A549 (cell line): ENCODE measurements around the gene VPS13D. TPM values are rescaled to one million over a fixed set of nuclear protein-coding genes. Genes with fewer than 3 reads are reported as not detected.

ENCODE experiments used
- ATAC-seq, 2 experiments: fragments of 200-7000 bp in 1 of 2; fragments of >200 bp in 1 of 2; cut with Nextera tagmentation in 1 of 2; cut with Tn5 transposase in 1 of 2; 3 replicates each; pipeline versions ENCODE4 v1.8.0 to v1.9.1; 2018 to 2020; ENCODE audit warnings: mild to moderate bottlenecking in 1 of 2, moderate library complexity in 1 of 2
- CTCF ChIA-PET: fragments of 300-600 bp; sonication (Branson Sonifier 250); formaldehyde crosslinking; extraction: SDS; loops from one replicate; lab custom pipeline; 2021; ENCODE audit warnings: antibody characterized with exemption, inconsistent platforms; lab: Yijun Ruan, JAX
- POLR2A ChIA-PET: fragments of 350-600 bp; formaldehyde crosslinking; extraction: SDS; loops from one replicate; lab custom pipeline; 2021; ENCODE audit warnings: antibody characterized with exemption, inconsistent platforms; lab: Yijun Ruan, JAX
- DNase-seq, 2 experiments: peaks; one replicate each; pipeline versions ENCODE4 v3.0.0 to v3.0.0-alpha.2; 2011 to 2016; ENCODE audit warnings: low read depth in 1 of 2, low spot score in 1 of 2
- FAIRE-seq: peaks from 2 replicates; lab custom pipeline; 2011; peaks lifted over from hg19 to GRCh38; lab: Jason Lieb, UNC
- H3K27ac ChIP-seq, 2 experiments: fragments of >200 bp; sonication (Bioruptor Twin); formaldehyde crosslinking; 3 replicates each; pipeline ENCODE4 v1.5.1; 2016 to 2017
- H3K4me1 ChIP-seq: fragments of >200 bp; sonication (Bioruptor Twin); formaldehyde crosslinking; 3 replicates; pipeline ENCODE4 v1.6.1; 2016
- H3K4me2 ChIP-seq: fragments of >200 bp; sonication (Bioruptor Twin); formaldehyde crosslinking; 3 replicates; pipeline ENCODE4 v1.6.1; 2016
- H3K4me3 ChIP-seq: fragments of >200 bp; sonication (Bioruptor Twin); formaldehyde crosslinking; 3 replicates; pipeline ENCODE4 v1.5.1; 2016
- H3K9me3 ChIP-seq: fragments of >200 bp; sonication (Bioruptor Twin); formaldehyde crosslinking; 3 replicates; pipeline ENCODE4 v1.6.1; 2016
- ATOH8 ChIP-seq: fragments of 250-450 bp; sonication (Bioruptor Pico); IDR thresholded peaks from 2 replicates; pipeline ENCODE4 v1.5.0; 2020; ENCODE audit warnings: low read depth, mild to moderate bottlenecking, moderate library complexity
- CBX8 ChIP-seq: fragments of 200-600 bp; sonication (generic); IDR thresholded peaks from 2 replicates; pipeline ENCODE4 v1.6.1; 2016
- CHD4 ChIP-seq: fragments of 200-600 bp; sonication (generic); IDR thresholded peaks from 2 replicates; pipeline ENCODE4 v1.6.1; 2016; ENCODE audit warnings: antibody characterized with exemption, mild to moderate bottlenecking, borderline replicate concordance
- CTCF ChIP-seq: fragments of >200 bp; sonication (Bioruptor Twin); formaldehyde crosslinking; IDR thresholded peaks from 3 replicates; pipeline ENCODE4 v1.5.1; 2016
- ELK1 ChIP-seq: fragments of 150-350 bp; IDR thresholded peaks from 2 replicates; pipeline ENCODE4 v1.6.1; 2014; ENCODE audit warnings: low read depth, mild to moderate bottlenecking, low read length
- FOXS1 ChIP-seq: fragments of 250-450 bp; sonication (Bioruptor Pico); IDR thresholded peaks from 2 replicates; pipeline ENCODE4 v1.5.0; 2020; ENCODE audit warnings: mild to moderate bottlenecking, moderate library complexity
- HES2 ChIP-seq: fragments of >200 bp; sonication (Bioruptor Twin); formaldehyde crosslinking; IDR thresholded peaks from 2 replicates; pipeline ENCODE4 v1.6.1; 2016
- HEYL ChIP-seq: fragments of 250-450 bp; sonication (Bioruptor Pico); IDR thresholded peaks from 2 replicates; pipeline ENCODE4 v1.8.0; 2021; ENCODE audit warnings: mild to moderate bottlenecking, moderate library complexity
- HOXB5 ChIP-seq: fragments of 250-450 bp; sonication (Bioruptor Pico); IDR thresholded peaks from 2 replicates; pipeline ENCODE4 v1.5.0; 2020; ENCODE audit warnings: mild to moderate bottlenecking, moderate library complexity
- JUN ChIP-seq, 2 experiments: fragments of >200 bp; sonication (Bioruptor Twin); formaldehyde crosslinking; IDR thresholded peaks; 2 replicates in 1 of 2; 3 replicates in 1 of 2; pipeline ENCODE4 v1.6.1; 2016 to 2017
- MAX ChIP-seq: IDR thresholded peaks from 2 replicates; pipeline ENCODE4 v1.6.1; 2012
- PHF8 ChIP-seq: fragments of 200-600 bp; sonication (generic); IDR thresholded peaks from 2 replicates; pipeline ENCODE4 v1.6.1; 2016; ENCODE audit warnings: low read depth, mild to moderate bottlenecking, antibody characterized with exemption, moderate library complexity, borderline replicate concordance
- POLR2A ChIP-seq: IDR thresholded peaks from 2 replicates; pipeline ENCODE4 v1.6.1; 2012; ENCODE audit warnings: mild to moderate bottlenecking, low read length
- RAD21 ChIP-seq, 2 experiments: fragments of >200 bp in 1 of 2; sonication (Bioruptor Twin) in 1 of 2; formaldehyde crosslinking in 1 of 2; IDR thresholded peaks in 1 of 2; conservative IDR thresholded peaks in 1 of 2; 2 replicates in 1 of 2; 3 replicates in 1 of 2; pipeline ENCODE4 v1.6.1; 2012 to 2018; ENCODE audit warnings: inconsistent platforms in 1 of 2
- SMC3 ChIP-seq: fragments of >200 bp; sonication (Bioruptor Twin); formaldehyde crosslinking; IDR thresholded peaks from 3 replicates; pipeline ENCODE4 v1.6.1; 2018; ENCODE audit warnings: inconsistent platforms
- SREBF2 ChIP-seq: fragments of 450-650 bp; IDR thresholded peaks from 2 replicates; pipeline ENCODE4 v1.6.1; 2014; ENCODE audit warnings: mild to moderate bottlenecking, moderate library complexity
- TFCP2L1 ChIP-seq: fragments of 250-450 bp; sonication (Bioruptor Pico); IDR thresholded peaks from 2 replicates; pipeline ENCODE4 v1.5.0; 2021; ENCODE audit warnings: mild to moderate bottlenecking
- TP53 ChIP-seq: fragments of 250-450 bp; sonication (Bioruptor Pico); IDR thresholded peaks from 2 replicates; pipeline ENCODE4 v1.5.0; 2021; ENCODE audit warnings: mild to moderate bottlenecking, moderate library complexity
- ZNF302 ChIP-seq: fragments of 250-450 bp; sonication (Bioruptor Pico); IDR thresholded peaks from 2 replicates; pipeline ENCODE4 v1.9.0; 2021; ENCODE audit warnings: inconsistent platforms, mild to moderate bottlenecking, moderate library complexity
- WGBS: methylation state at CpG from one replicate; pipeline ENCODE4 v1.1.6; 2017; ENCODE audit errors: missing lambda C conversion rate; 5-methylcytosine and 5-hydroxymethylcytosine counted together
- polyA plus RNA-seq, 4 experiments: library from polyadenylated mRNA; depleted of rRNA in 3 of 4; stranded (reverse); fragments of >200 nt; fragmentation: RNase III in 1 of 4; extraction: RNeasy Plus Mini Kit Qiagen cat#74134 plus additional on column Dnase treatment in 1 of 4; gene quantifications; 2 replicates in 3 of 4; 3 replicates in 1 of 4; pipeline ENCODE4 v1.2.3, GENCODE V29; 2011 to 2017

VPS13D gene
- polyA plus RNA-seq, 2 of the 4 experiments (the other 2 are of a cell fraction) = 5.4 to 15.9 TPM

- TF ChIP-seq ATOH8 (CRISPR knock-in tag) (no peak), RAD21 (conservative IDR thresholded peaks at IDR 0.05 in 1 of 2, IDR thresholded peaks at IDR 0.05 in 1 of 2) (no peak; a peak in 1 of 5 replicates), HES2 (no peak), CTCF (no peak), TFCP2L1 (CRISPR knock-in tag) (no peak)
These were observed 126.4 kb downstream of the VPS13D start (continued) for GRCh38 chr1:12356004-12356890.

GRCh38 chr1:12358499-12358898 lies 128.7 kb downstream of the VPS13D start:
- peak overlapping the region in 1 of 2 experiments; percentile 48; a peak in 3 of 6 replicates for H3K27ac ChIP-seq
- H3K4me2 ChIP-seq = no peak overlapping the region
- no peak overlapping the region for H3K4me3 ChIP-seq
- 93% methylated on average over 6 of the region's 6 CpGs for WGBS
- ChIA-PET CTCF (no interaction called here), POLR2A (no interaction called here)
- H3K9me3 ChIP-seq = no peaks in the 10 kb centered on the region
- TF ChIP-seq PHF8 = no peak
- no peak for TF ChIP-seq JUN (IDR thresholded peaks at IDR 0.05)
- no peak for TF ChIP-seq SREBF2
- DNase-seq (no peak), ATAC-seq (no peak), FAIRE-seq (no peak)
- peaks cover 38% of the 10 kb centered on the region for H3K4me1 ChIP-seq

- H3K27ac ChIP-seq = peak overlapping the region in 1 of 2 experiments; percentile 37; a peak in 1 of 6 replicates
- ChIA-PET CTCF (interaction anchor here (0.6 kb wide), 1 partner anchor 75 kb away, joined by 3 read pairs; no protein-coding TSS in a partner anchor), POLR2A (interaction anchor here (0.5 kb wide), 1 partner anchor 433 kb away, joined by 3 read pairs; the partner anchor contains the start of gene KIAA2013)
- 80% methylated on average over 3 of the region's 3 CpGs for WGBS
- peaks cover 38% of the 10 kb centered on the region for H3K4me1 ChIP-seq
- no peak for ATAC-seq
- TF ChIP-seq CBX8 (no peak), SMC3 (no peak), CHD4 (no peak), HEYL (CRISPR knock-in tag) (no peak), HOXB5 (CRISPR knock-in tag) (no peak), FOXS1 (CRISPR knock-in tag) (no peak)
- H3K4me3 ChIP-seq = no peak overlapping the region
- peak overlapping the region; percentile 9; the same call in 1 of the 3 replicates for H3K4me2 ChIP-seq
- no peak for DNase-seq
- H3K9me3 ChIP-seq = no peaks in the 10 kb centered on the region
- FAIRE-seq = no peak
These were observed 129.7 kb downstream of the VPS13D start for GRCh38 chr1:12359359-12360133.

- DNase-seq (no peak), ATAC-seq (no peak), FAIRE-seq (no peak)
- ChIA-PET CTCF (no interaction called here), POLR2A (no interaction called here)
- 28% methylated on average over 2 of the region's 2 CpGs for WGBS
- no peak overlapping the region for H3K4me2 ChIP-seq
- TF ChIP-seq POLR2A (no peak), CTCF (no peak), CBX8 (no peak), MAX (no peak), TP53 (no peak), ELK1 (no peak), ZNF302 (CRISPR knock-in tag) (no peak)
- H3K27ac ChIP-seq = no peak overlapping the region
- no peak overlapping the region for H3K4me3 ChIP-seq
- no peaks in the 10 kb centered on the region for H3K9me3 ChIP-seq
- peaks cover 7% of the 10 kb centered on the region; the same call in 1 of the 3 replicates for H3K4me1 ChIP-seq
These were observed 138.8 kb downstream of the VPS13D start for GRCh38 chr1:12368646-12369045.
